Cerebellar nuclear complex (tissue), 1 donor: ENCODE measurements around the gene IKBKE.
"Not testable (repeated sequence)": the region's sequence is repeated elsewhere in the genome, so short reads cannot be mapped to it uniquely, and the experiment has no call there.

Source experiments
- DNase-seq, 2 experiments: peaks; one replicate each; lab custom pipeline; 2025; lab: John Stamatoyannopoulos, UW

Gene IKBKE

DNA sequence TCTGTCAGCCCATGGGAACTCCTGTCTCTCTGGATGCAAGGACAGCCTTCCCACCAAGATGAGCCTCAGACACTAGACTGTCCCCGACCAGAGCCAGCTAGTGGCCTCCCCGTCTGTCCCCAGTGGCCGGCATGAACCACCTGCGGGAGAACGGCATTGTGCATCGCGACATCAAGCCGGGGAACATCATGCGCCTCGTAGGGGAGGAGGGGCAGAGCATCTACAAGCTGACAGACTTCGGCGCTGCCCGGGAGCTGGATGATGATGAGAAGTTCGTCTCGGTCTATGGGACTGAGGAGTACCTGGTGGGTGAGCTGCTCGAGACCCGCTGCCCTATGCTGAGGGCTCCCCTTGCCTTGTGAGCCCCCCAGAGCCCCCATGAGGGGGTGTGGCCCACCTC is 5.8 kb downstream of the IKBKE start:
- no peak for DNase-seq

DNA sequence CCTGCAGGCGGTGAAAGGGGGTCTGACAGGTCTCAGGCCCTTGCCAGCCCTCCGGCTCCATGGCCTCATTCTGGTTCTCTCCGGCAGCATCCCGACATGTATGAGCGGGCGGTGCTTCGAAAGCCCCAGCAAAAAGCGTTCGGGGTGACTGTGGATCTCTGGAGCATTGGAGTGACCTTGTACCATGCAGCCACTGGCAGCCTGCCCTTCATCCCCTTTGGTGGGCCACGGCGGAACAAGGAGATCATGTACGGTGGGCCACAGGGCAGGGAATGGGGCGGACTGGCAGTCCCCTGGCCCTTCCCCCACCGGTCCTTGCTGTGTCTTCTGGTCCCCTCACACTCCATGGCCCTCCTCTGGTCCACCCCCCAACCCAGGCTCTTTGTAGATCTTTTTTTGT is 6.3 kb downstream of the IKBKE start:
- no peak for DNase-seq

DNA sequence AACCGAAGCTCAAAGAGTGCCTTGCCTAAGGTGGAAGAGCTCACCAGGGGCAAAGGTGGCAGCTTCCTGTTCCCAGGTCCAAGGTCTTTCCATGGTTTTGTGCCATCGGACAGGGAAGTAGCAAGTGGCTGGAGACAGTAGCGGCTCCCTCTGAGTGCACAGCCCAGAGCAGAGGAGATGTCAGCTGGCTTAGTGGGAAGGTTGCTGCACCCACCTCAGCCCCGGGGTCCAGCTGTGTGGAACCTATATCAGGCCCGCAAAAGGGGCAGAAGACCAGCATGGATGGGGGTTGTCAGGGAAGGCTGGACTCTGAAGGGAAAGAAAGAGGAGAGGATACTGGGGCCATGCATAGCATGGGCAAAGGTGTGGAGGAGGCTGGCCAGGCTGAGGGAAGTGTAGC is 6.8 kb downstream of the IKBKE start:
- DNase-seq = no peak

DNA sequence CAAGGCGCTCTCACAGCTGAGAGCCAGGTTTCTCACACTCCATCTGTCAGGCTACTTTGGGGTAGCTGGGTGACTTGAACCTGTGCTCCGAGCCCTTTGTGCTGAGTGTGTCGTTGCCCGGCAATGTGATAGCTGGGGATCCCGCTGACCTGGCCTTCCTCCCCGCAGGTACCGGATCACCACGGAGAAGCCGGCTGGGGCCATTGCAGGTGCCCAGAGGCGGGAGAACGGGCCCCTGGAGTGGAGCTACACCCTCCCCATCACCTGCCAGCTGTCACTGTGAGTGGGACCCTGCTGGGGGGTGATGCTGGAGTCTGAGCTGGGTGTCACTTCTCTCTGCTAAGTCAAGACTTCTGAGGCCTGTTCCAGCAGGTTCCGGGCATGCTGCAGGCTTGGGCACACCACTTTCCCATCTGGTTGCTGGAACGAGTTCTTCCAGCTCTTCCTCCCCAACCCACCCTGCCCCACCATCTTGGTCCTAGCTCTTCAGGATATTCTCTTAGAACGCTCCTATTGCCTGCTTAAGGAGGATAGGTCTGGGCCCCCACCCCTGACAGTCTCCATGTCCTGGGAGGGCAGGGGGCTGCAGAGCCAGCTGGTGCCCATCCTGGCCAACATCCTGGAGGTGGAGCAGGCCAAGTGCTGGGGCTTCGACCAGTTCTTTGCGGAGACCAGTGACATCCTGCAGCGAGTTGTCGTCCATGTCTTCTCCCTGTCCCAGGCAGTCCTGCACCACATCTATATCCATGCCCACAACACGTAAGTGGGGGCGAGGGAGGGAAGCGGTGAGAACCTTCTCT is 7.5 kb downstream of the IKBKE start:
- DNase-seq = no peak

DNA sequence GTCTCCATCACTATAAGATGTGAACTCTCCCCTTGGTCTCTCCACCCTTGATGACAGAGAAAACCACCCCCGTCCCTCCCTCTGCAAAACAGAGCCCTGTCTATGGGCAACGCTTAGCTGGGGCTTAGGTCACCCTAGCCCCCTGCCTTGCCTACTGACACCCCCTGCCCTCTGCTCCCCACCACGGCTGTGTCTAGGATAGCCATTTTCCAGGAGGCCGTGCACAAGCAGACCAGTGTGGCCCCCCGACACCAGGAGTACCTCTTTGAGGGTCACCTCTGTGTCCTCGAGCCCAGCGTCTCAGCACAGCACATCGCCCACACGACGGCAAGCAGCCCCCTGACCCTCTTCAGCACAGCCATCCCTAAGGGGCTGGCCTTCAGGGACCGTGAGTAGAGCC is 8.5 kb downstream of the IKBKE start:
- DNase-seq = no peak

DNA sequence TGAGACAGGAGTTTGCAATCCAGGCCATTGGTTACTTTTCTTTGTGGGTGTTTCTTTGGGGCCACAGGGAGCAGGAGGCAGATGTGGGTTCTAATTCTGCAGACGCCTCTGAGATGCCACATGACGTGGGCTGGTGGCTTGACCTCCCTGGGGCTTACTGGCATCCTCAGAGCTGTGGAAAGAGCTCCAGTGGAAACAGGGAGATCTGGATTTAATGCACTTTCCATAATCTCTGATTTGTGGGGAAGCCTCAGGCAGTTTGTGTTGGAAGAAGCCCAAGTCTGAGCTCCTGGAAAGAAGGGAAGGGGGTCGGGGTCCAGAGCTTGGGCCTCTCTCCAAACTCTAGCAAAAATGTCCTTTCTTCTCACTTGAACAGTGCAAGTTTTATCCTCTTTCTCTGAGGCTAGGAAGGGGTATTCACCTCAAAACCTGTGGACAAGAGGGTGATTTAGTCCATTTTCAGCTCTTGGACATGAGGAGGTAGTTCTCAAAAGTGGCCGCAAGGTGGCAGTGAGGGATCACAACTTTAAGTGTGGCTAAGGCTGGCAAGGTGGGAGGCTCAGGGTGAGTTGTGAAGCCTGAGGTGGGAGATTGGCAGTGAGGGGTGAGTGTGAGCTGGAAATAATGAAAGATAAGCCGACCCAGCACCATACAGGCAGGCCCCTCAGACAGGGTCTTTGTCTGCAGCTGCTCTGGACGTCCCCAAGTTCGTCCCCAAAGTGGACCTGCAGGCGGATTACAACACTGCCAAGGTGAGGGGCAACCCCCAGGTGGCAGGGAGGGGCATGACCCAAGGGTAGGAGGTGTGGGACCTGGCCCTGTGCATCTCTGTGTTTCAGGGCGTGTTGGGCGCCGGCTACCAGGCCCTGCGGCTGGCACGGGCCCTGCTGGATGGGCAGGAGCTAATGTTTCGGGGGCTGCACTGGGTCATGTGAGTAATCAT is 9.2 kb downstream of the IKBKE start:
- peak in 1 of 2 experiments; percentile 29 for DNase-seq

DNA sequence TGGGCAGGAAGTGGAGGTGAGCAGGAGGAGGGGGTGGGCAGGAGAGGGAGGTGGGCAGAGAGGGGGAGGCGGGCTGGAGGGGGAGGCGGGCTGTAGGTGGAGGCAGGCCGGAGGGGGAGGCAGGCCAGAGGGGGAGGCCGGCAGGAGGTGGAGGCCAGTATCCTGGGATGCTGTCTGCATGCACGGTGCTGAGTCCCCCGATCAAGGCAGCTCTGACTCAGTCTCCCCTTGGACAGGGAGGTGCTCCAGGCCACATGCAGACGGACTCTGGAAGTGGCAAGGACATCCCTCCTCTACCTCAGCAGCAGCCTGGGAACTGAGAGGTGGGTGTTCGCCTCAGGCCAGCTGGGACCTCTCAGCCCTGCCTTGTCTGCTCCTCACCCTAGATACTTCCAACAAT is 9.9 kb downstream of the IKBKE start:
- DNase-seq = no peak

DNA sequence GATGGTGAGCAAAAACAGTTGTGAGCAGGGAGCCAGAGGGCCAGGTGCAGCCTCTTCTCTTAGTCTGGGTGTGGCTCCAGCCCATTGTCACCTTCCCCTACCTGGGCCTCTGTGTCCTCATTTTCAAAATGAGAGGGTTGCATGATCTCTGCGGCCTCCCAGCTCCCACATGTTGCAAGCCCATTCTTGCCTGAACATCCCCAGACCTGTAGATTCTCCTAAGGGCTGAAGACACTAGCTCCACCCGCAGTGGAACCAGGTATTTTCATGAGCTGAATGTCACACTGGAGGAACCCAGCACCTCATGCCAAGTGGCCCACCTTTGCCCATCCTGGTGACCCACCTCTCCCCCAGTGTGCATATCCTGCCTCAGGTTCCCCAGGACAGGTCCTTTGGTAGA is 12.3 kb downstream of the IKBKE start:
- DNase-seq = no peak

DNA sequence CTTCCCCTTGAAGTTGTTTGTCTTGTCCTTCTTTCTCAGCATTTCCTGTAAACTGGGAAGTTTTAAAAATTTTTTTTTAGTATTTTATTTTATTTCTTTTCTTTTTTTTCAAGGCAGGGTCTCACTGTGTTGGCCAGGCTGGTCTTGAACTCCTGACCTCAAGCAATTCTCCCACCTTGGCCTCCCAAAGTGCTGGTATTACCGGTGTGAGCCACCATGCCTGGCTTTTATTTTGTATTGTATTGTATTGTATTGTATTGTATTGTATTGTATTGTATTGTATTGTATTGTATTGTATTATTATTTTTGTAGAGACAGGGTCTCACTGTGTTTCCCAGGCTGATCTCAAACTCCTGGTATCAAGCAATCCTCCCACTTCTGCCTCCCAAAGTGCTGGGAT is 13.6 kb downstream of the IKBKE start:
- DNase-seq = not testable (repeated sequence)

DNA sequence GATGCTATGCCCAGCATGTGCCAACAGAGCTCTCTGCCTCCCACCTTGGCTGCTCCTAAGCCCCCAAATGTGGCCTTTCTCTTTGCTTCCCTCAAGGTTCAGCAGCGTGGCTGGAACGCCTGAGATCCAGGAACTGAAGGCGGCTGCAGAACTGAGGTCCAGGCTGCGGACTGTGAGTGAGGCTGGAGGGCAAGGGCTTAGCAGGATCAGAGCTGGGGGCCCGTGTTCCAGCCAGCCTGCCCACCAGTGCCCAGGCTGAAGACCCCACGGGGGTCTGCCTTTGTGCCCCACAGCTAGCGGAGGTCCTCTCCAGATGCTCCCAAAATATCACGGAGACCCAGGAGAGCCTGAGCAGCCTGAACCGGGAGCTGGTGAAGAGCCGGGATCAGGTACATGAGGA is 14.6 kb downstream of the IKBKE start:
- no peak for DNase-seq

DNA sequence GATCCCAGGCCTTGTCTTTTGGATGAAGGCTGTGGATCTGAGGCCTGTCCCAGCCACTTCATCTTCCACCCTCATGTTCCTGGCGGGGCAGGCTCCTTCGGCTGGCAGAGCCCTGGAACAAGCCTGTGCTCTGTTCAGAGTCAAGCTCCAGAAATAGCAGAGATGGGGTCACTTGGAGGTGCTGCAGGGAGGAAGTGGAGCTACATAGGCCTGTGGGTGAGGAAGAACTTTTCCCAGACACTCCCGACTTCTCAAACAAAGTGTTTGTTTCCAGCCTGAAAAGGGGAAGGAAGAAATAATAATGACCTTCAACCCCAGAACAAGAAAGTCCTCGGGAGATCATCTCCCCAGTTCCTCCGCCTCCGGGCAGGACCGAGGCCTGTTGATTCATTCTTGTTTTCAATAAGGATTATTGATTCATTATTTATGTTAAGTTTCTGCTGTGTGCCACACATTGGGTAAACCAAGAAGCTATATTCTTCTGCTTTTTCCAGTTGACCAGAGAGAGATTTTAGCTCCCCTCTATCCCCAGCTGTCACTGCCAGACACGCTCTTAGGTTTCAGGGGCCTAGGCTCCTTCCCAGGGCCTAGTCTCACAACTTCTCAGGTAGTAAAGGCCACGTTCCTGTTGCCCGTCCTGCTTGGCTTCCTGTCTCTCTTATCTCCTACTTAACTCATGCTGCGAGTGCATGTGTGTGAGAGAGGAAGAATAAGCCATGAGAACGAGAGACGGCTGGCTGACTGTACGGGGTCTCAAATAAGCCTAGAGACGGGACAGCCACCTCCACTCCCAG is 16.9 kb downstream of the IKBKE start:
- DNase-seq = no peak

DNA sequence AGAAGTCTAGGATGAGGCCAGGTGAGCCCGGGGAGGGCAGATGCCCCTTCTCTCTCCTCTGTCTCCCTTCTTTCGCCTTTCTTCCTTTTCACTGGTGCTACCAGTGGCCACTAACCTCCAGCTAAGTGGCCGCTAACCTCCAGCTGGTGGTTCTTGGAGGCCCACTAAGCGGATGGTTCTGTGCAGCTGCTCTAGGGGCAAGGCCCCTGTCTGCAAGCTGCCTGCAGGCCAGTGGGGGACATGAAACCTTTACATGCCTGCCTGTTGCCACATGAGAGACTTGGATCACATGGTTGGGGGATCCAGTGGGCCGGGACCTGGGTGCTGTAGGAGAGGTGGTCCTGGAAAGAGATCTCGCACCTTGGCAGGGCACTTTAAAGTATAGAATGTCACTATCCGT is 17.7 kb downstream of the IKBKE start:
- DNase-seq = no peak

DNA sequence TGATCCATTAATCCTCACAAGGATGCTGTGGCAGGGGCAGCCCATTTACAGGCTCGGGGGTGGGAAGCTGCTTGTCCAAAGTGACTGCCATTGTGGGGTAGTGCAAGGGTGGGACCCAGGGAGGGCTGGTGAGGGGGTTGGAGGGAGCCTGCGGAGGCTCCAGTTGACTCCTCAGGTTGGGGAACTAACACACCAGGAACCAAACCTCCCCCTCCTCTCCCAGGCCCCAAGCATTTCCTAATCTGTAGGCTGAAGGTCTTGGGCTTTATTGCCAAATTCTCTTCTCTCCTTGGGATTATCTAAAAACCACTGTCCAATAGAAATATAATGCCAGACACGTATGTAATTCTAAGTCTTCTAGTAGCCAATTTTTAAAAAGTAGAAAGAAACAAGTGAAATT is 18.2 kb downstream of the IKBKE start:
- no peak for DNase-seq

DNA sequence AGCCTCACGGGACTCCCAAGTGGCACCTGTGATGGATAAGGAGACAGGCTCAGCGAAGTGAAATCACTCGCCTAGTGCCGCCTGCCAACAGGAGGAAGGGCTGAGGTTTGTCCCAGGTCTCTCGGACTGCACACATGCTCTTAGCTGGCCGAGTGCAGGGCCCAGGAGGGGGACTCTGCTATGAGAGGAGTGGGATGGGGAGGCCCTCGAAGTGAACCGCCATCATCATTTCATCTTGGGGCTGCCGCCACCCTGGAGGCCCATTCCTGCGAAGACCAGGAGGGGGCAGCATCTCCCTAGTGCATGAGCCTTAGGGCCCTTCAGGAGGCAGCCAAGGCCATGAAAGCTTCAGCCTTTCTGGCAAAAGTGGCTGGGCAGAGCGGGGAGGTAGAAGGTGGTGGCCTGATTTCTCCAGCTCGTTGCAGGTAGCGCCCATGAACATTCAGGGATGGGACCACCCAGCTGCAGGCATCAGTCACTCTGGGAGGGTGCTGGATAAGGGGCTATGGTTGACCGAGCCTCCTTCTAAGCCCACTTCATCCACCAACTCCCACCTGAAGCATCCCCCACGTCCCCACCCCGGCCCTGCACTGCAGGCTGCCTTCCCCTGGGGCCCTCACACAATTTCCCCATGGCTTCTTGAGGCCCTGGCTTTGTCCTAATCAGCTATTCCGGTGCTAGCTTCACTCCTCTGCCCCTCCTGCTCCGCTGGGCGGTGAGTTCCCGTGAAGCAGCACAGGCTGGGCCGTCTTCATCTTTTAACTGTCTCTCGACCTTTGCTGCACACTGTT is 19.9 kb downstream of the IKBKE start:
- DNase-seq = no peak

DNA sequence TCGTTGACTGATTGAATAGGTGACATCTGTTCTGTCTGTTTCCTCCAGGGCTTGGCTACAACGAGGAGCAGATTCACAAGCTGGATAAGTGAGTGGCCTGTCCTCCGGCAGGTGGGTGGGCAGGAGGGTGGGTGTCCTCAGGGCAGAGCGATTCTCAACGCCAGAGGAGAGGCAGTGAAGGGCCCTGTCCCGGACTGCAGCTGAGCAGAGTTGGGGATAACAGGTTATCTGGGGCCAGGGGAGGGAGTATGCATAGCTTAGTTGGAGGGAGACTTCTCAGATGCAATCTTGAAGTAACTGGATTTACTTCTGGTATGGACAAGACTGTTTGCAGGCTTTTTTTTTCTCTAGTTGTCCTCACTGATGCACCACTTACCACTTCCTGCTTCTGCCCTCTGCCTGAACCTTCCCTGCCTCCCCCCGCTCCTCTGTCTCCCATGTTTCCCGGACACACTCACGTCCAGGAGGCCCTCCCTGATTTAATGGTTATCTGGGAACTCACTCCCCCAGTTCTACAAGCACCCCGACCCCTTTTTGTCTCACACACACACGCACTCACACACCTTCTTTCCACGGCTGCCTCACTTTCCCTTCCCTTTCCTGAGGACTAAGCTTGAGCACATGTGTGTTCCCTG is 20.6 kb downstream of the IKBKE start:
- no peak for DNase-seq

DNA sequence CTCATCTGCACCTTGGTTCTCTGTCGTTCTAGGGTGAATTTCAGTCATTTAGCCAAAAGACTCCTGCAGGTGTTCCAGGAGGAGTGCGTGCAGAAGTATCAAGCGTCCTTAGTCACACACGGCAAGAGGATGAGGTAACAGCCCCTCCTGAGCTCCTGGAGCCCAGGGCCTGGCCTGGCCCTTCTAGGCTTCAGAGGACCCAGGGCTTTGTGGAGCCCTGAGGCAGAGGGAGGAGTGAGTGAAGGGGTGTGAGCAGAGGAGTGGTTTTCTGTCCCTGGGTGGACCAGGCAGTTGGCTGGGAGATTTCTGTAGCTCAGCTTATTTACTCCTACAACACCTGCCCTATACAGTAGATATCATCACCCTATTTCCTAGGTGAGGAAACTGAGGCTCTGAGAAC is 21.3 kb downstream of the IKBKE start:
- no peak for DNase-seq

DNA sequence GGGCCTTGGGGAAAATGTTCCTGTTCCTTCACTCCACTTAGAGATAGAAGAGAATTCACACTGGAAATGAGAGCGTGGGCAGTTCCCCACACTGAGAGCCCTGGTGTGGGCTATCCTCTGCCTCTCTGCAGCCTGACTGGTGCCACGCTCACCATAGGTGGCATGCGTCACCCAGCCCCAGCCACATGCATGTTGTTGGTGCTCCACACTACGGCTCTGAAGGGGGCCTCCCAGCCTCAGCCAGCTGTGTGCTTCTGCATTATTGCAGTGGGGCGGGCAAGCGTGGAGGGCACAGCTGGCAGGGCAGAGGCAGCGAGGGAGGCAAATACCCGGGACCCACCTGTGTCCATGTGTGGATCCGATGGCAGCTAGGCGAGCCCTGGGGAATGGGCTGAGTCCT is 22.3 kb downstream of the IKBKE start:
- DNase-seq = no peak

DNA sequence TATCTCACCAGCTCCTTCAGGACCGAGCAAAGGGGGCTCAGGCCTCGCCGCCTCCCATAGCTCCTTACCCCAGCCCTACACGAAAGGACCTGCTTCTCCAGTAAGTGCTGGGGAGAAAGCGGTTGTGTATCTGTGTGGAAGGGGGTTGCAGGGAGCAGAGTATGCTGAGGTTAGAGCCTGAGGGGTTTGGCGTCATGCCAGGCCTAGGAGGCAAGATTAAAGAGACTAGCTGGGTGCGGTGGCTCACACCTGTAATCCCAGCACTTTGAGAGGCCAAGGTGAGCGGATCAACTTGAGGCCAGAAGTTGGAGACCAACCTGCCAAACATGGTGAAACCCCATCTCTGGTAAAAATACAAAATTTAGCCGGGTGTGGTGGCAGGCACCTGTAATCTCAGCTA is 23.0 kb downstream of the IKBKE start:
- DNase-seq = no peak

DNA sequence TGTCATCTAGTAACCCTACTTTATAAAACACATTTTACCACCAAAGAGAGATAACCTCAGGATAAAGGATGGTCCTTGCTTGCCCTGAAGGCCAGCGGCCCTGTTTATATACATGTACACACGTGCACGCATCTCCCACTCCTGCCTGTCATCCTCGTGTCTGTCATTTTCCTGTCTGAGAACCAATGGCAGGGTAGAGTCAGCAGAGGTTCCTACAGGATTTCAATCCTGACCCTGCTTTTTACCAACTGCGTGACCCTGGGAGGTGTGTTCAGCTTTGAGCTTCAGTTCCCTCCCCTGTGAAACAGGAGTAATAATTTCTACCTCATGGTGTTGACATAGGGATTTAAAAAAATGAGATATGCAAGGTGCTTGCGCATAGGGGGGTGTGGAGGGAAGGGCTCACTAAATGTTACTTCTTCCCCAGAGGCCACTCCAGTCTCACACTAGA is 24.8 kb downstream of the IKBKE start:
- DNase-seq = no peak

DNA sequence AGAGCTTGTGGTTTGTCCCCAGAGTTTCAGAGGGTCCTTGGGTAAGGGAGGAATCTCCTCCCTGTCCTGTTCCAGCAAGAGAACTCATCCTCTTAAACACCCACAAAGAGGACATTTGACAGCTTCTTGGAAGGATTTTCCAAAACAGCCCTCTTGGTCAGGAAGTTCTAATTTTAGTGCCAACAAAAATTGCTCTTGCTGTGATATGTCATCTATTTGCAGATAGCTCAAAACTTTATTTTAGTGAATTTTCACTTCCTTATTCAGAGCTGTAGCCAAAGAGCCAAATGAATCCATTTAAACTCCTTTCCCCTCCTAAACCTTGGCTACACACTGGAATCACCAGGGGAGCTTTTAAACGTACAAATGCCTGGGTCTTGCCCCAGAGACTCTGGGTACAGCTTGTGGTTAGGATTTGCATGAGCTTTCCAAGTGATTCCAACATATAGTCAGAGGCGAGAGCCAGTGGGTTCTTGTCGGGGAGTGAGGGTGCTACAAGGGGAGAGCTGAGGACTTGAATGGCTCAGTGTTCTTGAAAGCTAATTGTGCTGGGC is 25.3 kb downstream of the IKBKE start:
- no peak for DNase-seq
